ENCODE measurements around the gene ZDHHC12. TPM values are rescaled to one million over a fixed set of nuclear protein-coding genes. Genes with fewer than 3 reads are reported as not detected.

Gene ZDHHC12
- total RNA-seq, 2 donors from 2014 or later = 37.0 to 70.3 TPM

- ATAC-seq (ENCODE audit: insufficient number of reproducible peaks, low FRiP score, low read depth) (no peak), DNase-seq (ENCODE audit: low spot score) (no peak)
These were observed 40.4 kb downstream of the ZDHHC12 start for GRCh38 chr9:128683340-128684064.

GRCh38 chr9:128677794-128678193 lies 46.1 kb downstream of the ZDHHC12 start:
- DNase-seq (ENCODE audit: low spot score) (no peak), ATAC-seq (ENCODE audit: insufficient number of reproducible peaks, low FRiP score, low read depth) (no peak)
- TF ChIP-seq CTCF (IDR thresholded peaks at IDR 0.05) = no peak
- Histone ChIP-seq H3K27ac (no peak overlapping the region), H3K9me3 (no peaks in the 10 kb centered on the region), H3K36me3 (no peaks in the 10 kb centered on the region), H3K4me3 (peak overlapping the region; percentile 16), H3K4me1 (ENCODE audit: control insufficient read depth in 1 of 2, low read depth in 2 of 2) (no peaks in the 10 kb centered on the region), H3K27me3 (replicated peaks; ENCODE audit: insufficient read depth) (no peaks in the 10 kb centered on the region)

More at GRCh38 chr9:128683340-128684064, 40.4 kb downstream of the ZDHHC12 start:
- no peaks in the 10 kb centered on the region for H3K27me3 ChIP-seq (replicated peaks; ENCODE audit: insufficient read depth)
- no peaks in the 10 kb centered on the region for H3K36me3 ChIP-seq
- no peaks in the 10 kb centered on the region for H3K9me3 ChIP-seq
- peaks cover 13 to 19% of the 10 kb centered on the region in 2 donors for H3K4me1 ChIP-seq (ENCODE audit: control insufficient read depth in 1 of 2, low read depth in 2 of 2)
- peak overlapping the region; percentile 76 for H3K4me3 ChIP-seq
- H3K27ac ChIP-seq = no peak overlapping the region
- TF ChIP-seq CTCF (IDR thresholded peaks at IDR 0.05) = no peak

GRCh38 chr9:128675382-128675781 lies 48.5 kb downstream of the ZDHHC12 start:
- no peak for DNase-seq (ENCODE audit: low spot score)
- Histone ChIP-seq H3K4me3 (no peak overlapping the region), H3K4me1 (ENCODE audit: control insufficient read depth in 1 of 2, low read depth in 2 of 2) (no peaks in the 10 kb centered on the region), H3K9me3 (no peaks in the 10 kb centered on the region), H3K27ac (no peak overlapping the region), H3K36me3 (no peaks in the 10 kb centered on the region), H3K27me3 (replicated peaks; ENCODE audit: insufficient read depth) (no peaks in the 10 kb centered on the region)
- no peak for ATAC-seq (ENCODE audit: insufficient number of reproducible peaks, low FRiP score, low read depth)
- no peak for TF ChIP-seq CTCF (IDR thresholded peaks at IDR 0.05)

Other genes starting within 250 kb of the ZDHHC12 start
- gene GLE1, start 219.4 kb downstream of the ZDHHC12 start, total RNA-seq = 10 to 100 TPM; 15.6 to 21.7 TPM
- 100 to 1,000 TPM; 324 to 348 TPM for gene SPTAN1, start 171.5 kb downstream of the ZDHHC12 start, total RNA-seq
- gene DYNC2I2, start 67.3 kb downstream of the ZDHHC12 start, total RNA-seq = 10 to 100 TPM; 30.8 to 43.9 TPM
- gene SET, start 34.9 kb downstream of the ZDHHC12 start, total RNA-seq = 100 to 1,000 TPM in 1 of 2 donors, 10 to 100 TPM in 1; 83.3 to 201 TPM
- gene PKN3, start 21.6 kb downstream of the ZDHHC12 start, total RNA-seq = 1 to 10 TPM; 4.4 to 4.7 TPM
- gene ZER1, start 47.8 kb upstream of the ZDHHC12 start, total RNA-seq = 10 to 100 TPM; 42.5 to 65.4 TPM
- gene TBC1D13, start 63.1 kb upstream of the ZDHHC12 start, total RNA-seq = 10 to 100 TPM; 15.6 to 25.7 TPM
- gene ENDOG, start 94.4 kb upstream of the ZDHHC12 start, total RNA-seq = 10 to 100 TPM; 21.2 to 26.4 TPM
- gene SPOUT1, start 105.7 kb upstream of the ZDHHC12 start, total RNA-seq = 10 to 100 TPM; 18.2 to 38.6 TPM
- gene KYAT1, start 157.8 kb upstream of the ZDHHC12 start, total RNA-seq = 10 to 100 TPM in 1 of 2 donors, 1 to 10 TPM in 1; 5.4 to 14.2 TPM
- 100 to 1,000 TPM; 125 to 161 TPM for gene LRRC8A, start 158.0 kb upstream of the ZDHHC12 start, total RNA-seq
- 10 to 100 TPM; 21.1 to 36.3 TPM for gene PHYHD1, start 196.9 kb upstream of the ZDHHC12 start, total RNA-seq
- gene DOLK, start 223.5 kb upstream of the ZDHHC12 start, total RNA-seq = 10 to 100 TPM; 10.6 to 17.6 TPM
- gene NUP188, start 223.6 kb upstream of the ZDHHC12 start, total RNA-seq = 100 to 1,000 TPM in 1 of 2 donors, 10 to 100 TPM in 1; 75.7 to 106 TPM

All from thoracic aorta (tissue), 2 donors.